OCI-LY3 (cell line): Measurements from ENCODE around the gene NXN.

Source experiments
- CTCF ChIP-seq: fragments of 200-600, 300-600 bp; sonication (generic); IDR thresholded peaks from 2 replicates; pipeline ENCODE4 v1.5.1; 2014; ENCODE audit warnings: antibody characterized with exemption, low read length, low read depth
- EZH2phosphoT487 ChIP-seq: fragments of 200-600 bp; shearing (Covaris generic); IDR thresholded peaks from 2 replicates; pipeline ENCODE4 v1.6.1; 2018; ENCODE audit warnings: antibody characterized with exemption, mixed run types, low read depth

- no peak for TF ChIP-seq CTCF
- TF ChIP-seq EZH2phosphoT487: no peak
Measured at GRCh38 chr17:819251-819650, 160.3 kb downstream of the NXN start.
